Subcutaneous abdominal adipose tissue (tissue), 5 donors: ENCODE results near the gene N4BP2.
A peak's percentile ranks its signal among the peaks of the same experiment; 100 is the strongest.
"Not testable (repeated sequence)": the region's sequence is repeated elsewhere in the genome, so short reads cannot be mapped to it uniquely, and the experiment has no call there.

Source experiments
- H3K27ac ChIP-seq: one replicate; pipeline ENCODE4 v1.7.0; 2013; ENCODE audit warnings: low read depth, mild to moderate bottlenecking, inconsistent platforms, low read length, moderate library complexity
- H3K27me3 ChIP-seq, 5 donors: one replicate each; pipeline ENCODE4 v1.7.0; 2013; ENCODE audit warnings: low read length in 5 of 5, inconsistent platforms in 1 of 5; ENCODE audit not compliant: control insufficient read depth in 5 of 5, insufficient read depth in 4 of 5
- H3K36me3 ChIP-seq, 5 donors: one replicate each; pipeline ENCODE4 v1.7.0; 2013; ENCODE audit warnings: low read length in 5 of 5; ENCODE audit not compliant: control insufficient read depth in 5 of 5, insufficient read depth in 5 of 5
- H3K4me1 ChIP-seq, 5 donors: one replicate each; pipeline ENCODE4 v1.7.0; 2013; ENCODE audit warnings: low read length in 5 of 5, mild to moderate bottlenecking in 3 of 5, moderate library complexity in 1 of 5; ENCODE audit not compliant: control insufficient read depth in 5 of 5, insufficient read depth in 5 of 5
- H3K4me3 ChIP-seq, 5 donors: one replicate each; pipeline ENCODE4 v1.7.0; 2013; ENCODE audit warnings: low read length in 5 of 5, low read depth in 1 of 5
- H3K9ac ChIP-seq, 5 donors: one replicate each; pipeline ENCODE4 v1.7.0; 2013; ENCODE audit warnings: low read length in 5 of 5, mild to moderate bottlenecking in 4 of 5, moderate library complexity in 3 of 5
- H3K9me3 ChIP-seq, 5 donors: one replicate each; pipeline ENCODE4 v1.7.0; 2013; ENCODE audit warnings: low read length in 5 of 5; ENCODE audit not compliant: control insufficient read depth in 5 of 5
- donor health status: healthy.
- donor health status: healthy.
- donor health status: healthy.
- donor health status: healthy.
- donor health status: healthy.

Gene N4BP2

DNA sequence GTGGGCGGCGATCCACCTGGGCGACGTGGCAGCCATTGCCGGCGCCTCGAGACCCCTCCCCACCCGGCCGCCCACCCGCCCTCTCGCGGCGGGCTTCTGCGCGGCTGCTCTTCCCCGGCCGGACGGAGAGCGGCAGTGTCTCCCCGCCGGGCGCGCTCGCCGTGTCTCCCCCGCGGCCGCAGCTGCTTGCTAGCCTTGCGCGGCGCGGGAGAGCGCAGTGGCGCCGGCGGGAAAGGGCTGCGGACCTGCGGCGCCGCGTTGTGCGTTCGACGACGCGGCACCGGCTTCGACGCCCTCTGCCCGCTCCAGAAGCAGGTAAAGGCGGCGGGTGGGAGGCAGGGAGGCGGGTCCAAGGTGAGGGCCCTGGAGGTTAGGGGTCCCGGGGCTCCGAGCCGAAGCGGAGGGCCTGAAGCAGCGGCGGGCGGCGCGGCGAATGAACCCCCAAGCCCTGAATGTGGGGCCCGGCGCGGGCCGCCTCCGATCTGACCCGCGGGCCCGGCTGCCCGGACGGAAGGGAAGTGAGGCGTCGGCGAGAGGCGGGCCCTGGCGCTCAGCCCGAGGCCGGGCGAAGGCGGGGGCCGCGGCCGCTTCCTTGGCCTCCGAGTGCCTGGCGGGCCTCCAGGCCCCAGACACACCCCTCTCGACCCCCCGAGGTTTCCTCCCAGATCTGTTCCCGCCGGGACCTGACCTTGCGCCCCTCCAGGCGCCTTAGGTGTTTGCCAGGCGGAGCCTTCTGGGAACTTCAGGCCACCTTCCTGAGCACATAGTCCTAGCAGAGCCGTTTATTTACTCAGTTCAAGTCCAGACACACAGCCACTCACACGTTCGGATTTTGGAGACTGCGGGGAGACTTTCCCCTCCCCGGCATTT is at the start of gene N4BP2:
TSS of gene N4BP2 (plus strand) at position 135 of the 870 bp plus-strand sequence. CDS start 40,491 bp downstream, outside the sequence.
- Histone ChIP-seq H3K4me3 (peak within 1 kb of the TSS; percentile 79 to 90 (median 86)), H3K36me3 (no peaks in the 10 kb centered on the region), H3K27me3 (no peaks in the 10 kb centered on the region), H3K9me3 (no peaks in the 10 kb centered on the region), H3K4me1 (peaks cover 4 to 32% (median 30%) of the 10 kb centered on the region in 5 donors), H3K27ac (peak within 1 kb of the TSS; percentile 100), H3K9ac (peak within 1 kb of the TSS; percentile 89 to 97 (median 93))

DNA sequence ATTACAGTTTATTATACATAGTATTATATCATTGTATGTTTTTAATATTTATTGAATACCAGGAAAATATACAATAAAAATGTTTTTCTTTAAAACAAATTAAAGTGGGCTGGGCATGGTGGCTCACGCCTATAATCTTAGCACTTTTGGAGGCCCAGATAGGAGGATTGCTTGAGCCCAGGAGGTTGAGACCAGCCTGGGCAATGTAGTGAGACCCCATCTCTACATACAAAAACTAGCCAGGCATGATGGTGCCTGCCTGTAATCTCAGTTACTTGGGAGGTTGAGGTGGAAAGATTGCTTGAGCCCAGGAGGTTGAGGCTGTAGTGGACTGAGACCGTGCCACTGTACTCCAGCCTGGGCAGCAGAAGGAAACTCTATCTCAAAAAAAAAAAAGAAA is 40.6 kb upstream of the N4BP2 start:
- Histone ChIP-seq H3K27ac (no peak overlapping the region), H3K36me3 (no peaks in the 10 kb centered on the region), H3K9ac (no peak overlapping the region), H3K27me3 (no peaks in the 10 kb centered on the region), H3K4me1 (no peaks in the 10 kb centered on the region), H3K9me3 (no peaks in the 10 kb centered on the region), H3K4me3 (no peak overlapping the region)

DNA sequence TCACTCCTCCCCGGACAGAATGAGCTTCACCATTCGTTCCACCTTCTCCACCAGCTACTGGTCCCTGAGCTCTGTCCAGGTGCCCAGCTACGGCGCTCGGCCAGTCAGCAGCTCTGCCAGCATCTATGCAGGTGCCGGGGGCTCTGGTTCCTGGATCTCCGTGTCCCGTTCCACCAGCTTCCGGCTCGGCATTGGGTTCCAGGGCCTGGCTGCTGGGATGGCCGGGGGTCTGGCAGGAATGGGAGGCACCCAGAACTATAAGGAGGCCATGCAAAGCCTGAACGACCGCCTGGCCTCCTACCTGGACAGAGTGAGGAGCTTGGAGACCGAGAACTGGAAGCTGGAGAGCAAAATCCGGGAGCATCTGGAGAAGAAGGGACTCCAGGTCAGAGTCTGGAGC is 36.4 kb upstream of the N4BP2 start:
- Histone ChIP-seq H3K9me3 (no peaks in the 10 kb centered on the region), H3K9ac (no peak overlapping the region), H3K36me3 (no peaks in the 10 kb centered on the region), H3K4me1 (no peaks in the 10 kb centered on the region), H3K4me3 (no peak overlapping the region), H3K27me3 (no peaks in the 10 kb centered on the region), H3K27ac (no peak overlapping the region)

DNA sequence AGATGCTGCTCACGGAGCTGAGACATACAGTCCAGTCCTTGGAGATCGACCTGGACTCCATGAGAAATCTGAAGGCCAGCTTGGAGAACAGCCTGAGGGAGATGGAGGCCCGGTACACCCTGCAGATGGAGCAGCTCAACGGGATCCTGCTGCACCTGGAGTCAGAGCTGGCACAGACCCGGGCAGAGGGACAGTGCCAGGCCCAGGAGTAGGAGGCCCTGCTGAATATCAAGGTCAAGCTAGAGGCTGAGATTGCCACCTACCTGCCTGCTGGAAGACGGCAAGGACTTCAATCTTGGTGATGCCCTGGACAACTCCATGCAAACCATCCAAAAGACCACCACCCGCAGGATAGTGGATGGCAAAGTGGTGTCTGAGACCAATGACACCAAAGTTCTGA is 35.5 kb upstream of the N4BP2 start:
- H3K4me1 ChIP-seq, H3K36me3 ChIP-seq, H3K27ac ChIP-seq, H3K9ac ChIP-seq, H3K27me3 ChIP-seq, H3K9me3 ChIP-seq, H3K4me3 ChIP-seq: not testable (repeated sequence)

DNA sequence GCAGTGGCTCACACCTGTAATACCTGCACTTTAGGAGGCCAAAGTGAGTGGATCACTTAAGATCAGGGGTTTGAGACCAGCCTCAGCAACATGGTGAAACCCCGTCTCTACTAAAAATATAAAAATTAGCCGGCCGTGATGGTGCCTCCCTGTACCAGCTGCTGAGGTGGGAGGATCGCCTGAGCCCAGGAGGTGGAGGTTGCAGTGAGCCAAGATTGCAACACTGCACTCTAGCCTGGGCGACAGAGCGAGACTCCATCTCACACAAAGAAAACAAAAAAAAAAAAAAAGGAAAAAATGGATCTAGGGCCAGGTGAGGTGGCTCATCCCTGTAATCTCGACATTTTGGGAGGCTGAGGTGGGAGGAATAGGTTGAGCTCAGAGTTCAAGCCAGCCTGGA is 32.6 kb upstream of the N4BP2 start:
- H3K4me1 ChIP-seq, H3K4me3 ChIP-seq, H3K36me3 ChIP-seq, H3K27ac ChIP-seq, H3K9me3 ChIP-seq, H3K27me3 ChIP-seq, H3K9ac ChIP-seq: not testable (repeated sequence)

DNA sequence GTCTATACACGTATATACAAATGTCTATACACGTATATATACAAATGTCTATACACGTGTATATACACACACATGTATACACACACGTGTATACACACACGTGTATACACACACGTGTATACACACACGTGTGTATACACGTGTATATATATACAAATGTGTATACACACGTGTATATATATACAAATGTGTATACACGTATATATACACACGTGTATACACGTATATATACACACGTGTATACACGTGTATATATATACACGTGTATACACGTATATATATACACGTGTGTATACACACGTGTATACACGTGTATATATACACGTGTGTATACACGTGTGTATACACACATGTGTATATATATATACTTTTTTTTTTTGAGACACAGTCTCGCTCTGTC is 23.9 kb upstream of the N4BP2 start:
- Histone ChIP-seq H3K9ac (no peak overlapping the region), H3K9me3 (no peaks in the 10 kb centered on the region), H3K27me3 (no peaks in the 10 kb centered on the region), H3K4me3 (no peak overlapping the region), H3K36me3 (no peaks in the 10 kb centered on the region), H3K4me1 (no peaks in the 10 kb centered on the region), H3K27ac (no peak overlapping the region)

DNA sequence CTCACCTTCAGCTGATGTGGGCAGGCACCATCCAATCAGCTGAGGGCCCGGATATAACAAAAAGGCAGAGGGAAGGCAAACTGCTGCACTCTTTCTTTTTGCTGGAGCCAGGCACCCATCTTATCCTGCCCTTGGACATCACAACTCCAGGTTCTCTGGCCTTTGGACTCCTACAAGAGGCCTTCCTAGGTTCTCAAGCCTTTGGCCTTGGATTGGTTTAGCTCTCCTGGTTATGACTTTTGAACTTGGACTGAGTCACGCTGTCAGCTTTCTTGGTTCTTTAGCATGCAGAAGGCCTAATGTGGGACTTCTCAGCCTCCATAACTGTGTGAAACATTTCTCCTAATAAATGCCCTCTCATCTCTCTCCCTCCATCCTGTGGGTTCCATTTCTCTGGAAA is 23.0 kb upstream of the N4BP2 start:
- H3K4me3 ChIP-seq = no peak overlapping the region
- H3K4me1 ChIP-seq = no peaks in the 10 kb centered on the region
- no peaks in the 10 kb centered on the region for H3K36me3 ChIP-seq
- no peaks in the 10 kb centered on the region for H3K9me3 ChIP-seq
- H3K27me3 ChIP-seq = no peaks in the 10 kb centered on the region
- H3K27ac ChIP-seq = no peak overlapping the region
- H3K9ac ChIP-seq = no peak overlapping the region

DNA sequence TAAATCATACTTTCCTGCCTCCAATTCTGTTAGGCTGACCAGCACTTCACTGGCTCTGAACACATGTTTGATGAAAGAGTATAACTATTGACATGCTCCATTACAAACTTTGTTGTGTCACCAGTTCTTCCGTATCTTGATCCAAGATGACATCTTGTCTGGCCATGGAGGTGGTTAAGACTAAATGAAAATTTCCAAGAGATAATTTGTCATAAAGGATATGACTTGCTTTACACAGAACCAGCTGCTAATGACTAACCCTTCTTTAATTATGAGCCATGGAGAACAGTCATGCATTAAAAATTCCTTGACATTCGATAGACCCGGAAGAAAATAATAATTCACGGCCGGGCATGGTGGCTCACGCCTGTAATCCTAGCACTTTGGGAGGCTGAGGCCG is 17.7 kb upstream of the N4BP2 start:
- no peak overlapping the region for H3K27ac ChIP-seq
- no peaks in the 10 kb centered on the region for H3K36me3 ChIP-seq
- H3K9me3 ChIP-seq = no peaks in the 10 kb centered on the region
- H3K4me1 ChIP-seq = peaks cover 0 to 3% (median 0%) of the 10 kb centered on the region in 5 donors
- H3K4me3 ChIP-seq = no peak overlapping the region
- H3K9ac ChIP-seq = no peak overlapping the region
- no peaks in the 10 kb centered on the region for H3K27me3 ChIP-seq

DNA sequence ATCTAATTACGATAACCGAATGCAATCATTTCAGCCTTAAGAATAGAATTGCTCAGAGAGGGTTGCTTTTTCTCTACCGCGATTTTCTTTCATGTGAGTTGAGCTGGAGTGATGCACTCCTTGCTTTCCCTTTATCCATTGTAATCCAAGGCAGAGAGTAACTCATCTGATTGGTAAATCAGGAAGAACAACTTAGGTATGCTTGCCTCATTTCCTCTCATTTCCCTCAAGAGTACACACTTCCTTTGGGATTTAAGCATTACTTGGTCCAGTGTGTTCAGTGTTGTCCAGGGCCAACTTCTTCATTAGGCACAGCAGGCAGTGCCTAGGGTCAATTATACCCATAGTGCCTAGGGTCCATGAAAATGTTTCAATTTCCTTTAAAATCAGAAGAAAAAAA is 15.7 kb upstream of the N4BP2 start:
- Histone ChIP-seq H3K27ac (no peak overlapping the region), H3K9me3 (no peaks in the 10 kb centered on the region), H3K4me3 (no peak overlapping the region), H3K36me3 (no peaks in the 10 kb centered on the region), H3K4me1 (peaks cover 0 to 3% (median 0%) of the 10 kb centered on the region in 5 donors), H3K27me3 (no peaks in the 10 kb centered on the region), H3K9ac (no peak overlapping the region)

DNA sequence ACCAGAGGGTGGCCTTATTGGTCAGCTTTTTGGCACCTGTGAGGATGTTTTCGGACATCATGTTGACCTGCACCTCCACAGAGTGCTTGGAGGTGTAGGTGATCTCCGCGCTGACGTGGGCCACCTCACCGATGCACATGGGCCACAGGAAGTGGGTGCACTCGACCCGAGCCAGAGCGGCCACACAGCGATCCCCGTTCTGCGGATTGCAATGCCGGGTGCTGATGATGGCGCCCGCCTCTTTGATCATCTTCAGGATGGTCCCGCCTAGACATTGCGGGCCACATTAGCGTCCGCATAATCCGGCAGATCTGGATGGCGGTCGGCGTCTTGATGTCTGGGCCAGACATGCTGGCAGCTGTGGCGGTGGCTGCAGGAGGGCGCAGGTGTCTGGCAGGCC is 12.9 kb upstream of the N4BP2 start:
- Histone ChIP-seq H3K36me3 (no peaks in the 10 kb centered on the region), H3K27ac (no peak overlapping the region), H3K27me3 (no peaks in the 10 kb centered on the region), H3K4me3 (no peak overlapping the region), H3K9ac (no peak overlapping the region), H3K9me3 (no peaks in the 10 kb centered on the region), H3K4me1 (peaks cover 0 to 3% (median 0%) of the 10 kb centered on the region in 5 donors)
